Smooth muscle cell of the brain vasculature (primary cell): ENCODE data around the gene PNPLA2.

Source experiments
- DNase-seq: peaks from one replicate; pipeline ENCODE4 v3.0.0-alpha.2; 2012; ENCODE audit warnings: low read depth, low spot score

The PNPLA2 gene

GRCh38 chr11:783581-784015 is 35.1 kb upstream of the PNPLA2 start:
- DNase-seq = no peak

DNA sequence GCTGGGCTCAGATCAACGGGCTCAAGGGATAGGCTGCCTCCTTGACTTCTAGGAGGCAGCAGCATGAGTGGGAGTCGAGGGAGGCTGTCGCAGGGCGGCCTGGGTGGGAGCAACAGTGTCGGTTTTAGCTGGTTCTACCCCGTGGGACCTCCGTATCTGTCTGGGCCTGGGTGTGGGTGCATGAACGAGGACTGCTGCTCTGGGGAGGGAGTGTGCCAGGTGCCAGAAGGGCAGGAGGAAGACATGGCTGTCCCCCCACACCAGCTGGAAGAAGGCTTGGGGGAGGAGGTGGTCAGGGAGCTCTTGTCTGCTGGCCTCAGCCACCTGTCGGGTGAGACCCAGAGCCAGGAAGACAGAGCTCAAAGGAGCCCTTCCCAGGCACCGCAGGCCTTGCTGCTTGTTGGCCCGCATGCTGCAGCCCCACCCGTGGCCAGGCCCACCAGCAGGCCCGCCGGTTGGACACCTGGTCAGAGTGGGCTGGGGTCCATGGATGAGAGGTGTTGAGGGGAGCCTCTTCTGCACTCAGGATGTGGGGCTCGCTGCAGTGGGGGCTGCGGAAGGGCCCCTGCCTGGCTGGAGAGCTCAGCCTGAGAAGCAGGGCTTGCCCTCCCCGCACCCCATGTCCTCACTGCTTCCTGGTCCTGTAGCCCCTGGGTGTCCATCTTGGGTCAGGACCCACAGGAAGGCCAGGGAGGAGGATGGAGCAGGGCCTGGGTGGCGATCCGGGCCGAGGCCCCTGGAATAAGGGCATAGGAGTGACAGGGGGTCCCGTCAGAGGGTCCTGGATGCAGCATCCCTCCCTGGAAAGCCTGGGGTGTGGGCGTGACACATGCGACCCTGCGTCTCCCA is 32.3 kb upstream of the PNPLA2 start:
- no peak for DNase-seq

DNA sequence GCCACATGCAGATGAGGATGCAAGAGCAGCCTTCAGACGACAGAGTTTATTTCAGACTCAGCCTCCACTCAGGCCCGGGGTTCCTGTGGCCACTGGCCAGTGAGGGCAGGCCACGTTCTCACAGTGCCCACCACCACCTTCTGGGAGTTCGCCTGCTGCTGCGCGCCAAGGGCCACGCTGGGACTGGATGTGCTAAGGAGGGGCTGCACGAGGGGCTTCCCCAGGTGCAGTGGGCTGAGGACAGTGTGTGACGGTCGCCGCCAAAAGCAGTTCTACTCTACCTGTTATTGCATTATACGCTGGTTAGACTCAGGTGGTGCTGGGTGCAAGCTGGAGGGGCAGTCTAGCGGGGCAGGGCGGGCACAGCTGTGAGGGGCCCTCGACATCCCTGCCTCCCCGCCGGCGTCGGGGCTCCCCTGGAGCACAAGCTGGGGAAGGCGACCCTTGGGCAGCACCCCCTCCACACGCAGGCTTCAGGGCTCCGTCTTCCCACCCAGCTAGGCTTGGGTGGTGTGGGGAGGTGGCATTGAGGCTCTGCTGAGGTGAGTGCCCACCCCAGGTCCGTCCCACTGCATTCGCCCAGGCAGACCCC is 31.5 kb upstream of the PNPLA2 start:
- no peak for DNase-seq

- no peak for DNase-seq
Measured at GRCh38 chr11:788009-788640, 30.6 kb upstream of the PNPLA2 start.

- no peak for DNase-seq
Measured at GRCh38 chr11:788953-789940, 29.5 kb upstream of the PNPLA2 start.

GRCh38 chr11:789943-790342 is 28.8 kb upstream of the PNPLA2 start, which contains the start of gene CEND1:
Gene CEND1 (minus strand): TSS chr11:790090. CDS start chr11:788576, 1,514 bp downstream.
- DNase-seq = no peak

- DNase-seq = no peak
Measured at GRCh38 chr11:790721-791564, 27.8 kb upstream of the PNPLA2 start.

DNA sequence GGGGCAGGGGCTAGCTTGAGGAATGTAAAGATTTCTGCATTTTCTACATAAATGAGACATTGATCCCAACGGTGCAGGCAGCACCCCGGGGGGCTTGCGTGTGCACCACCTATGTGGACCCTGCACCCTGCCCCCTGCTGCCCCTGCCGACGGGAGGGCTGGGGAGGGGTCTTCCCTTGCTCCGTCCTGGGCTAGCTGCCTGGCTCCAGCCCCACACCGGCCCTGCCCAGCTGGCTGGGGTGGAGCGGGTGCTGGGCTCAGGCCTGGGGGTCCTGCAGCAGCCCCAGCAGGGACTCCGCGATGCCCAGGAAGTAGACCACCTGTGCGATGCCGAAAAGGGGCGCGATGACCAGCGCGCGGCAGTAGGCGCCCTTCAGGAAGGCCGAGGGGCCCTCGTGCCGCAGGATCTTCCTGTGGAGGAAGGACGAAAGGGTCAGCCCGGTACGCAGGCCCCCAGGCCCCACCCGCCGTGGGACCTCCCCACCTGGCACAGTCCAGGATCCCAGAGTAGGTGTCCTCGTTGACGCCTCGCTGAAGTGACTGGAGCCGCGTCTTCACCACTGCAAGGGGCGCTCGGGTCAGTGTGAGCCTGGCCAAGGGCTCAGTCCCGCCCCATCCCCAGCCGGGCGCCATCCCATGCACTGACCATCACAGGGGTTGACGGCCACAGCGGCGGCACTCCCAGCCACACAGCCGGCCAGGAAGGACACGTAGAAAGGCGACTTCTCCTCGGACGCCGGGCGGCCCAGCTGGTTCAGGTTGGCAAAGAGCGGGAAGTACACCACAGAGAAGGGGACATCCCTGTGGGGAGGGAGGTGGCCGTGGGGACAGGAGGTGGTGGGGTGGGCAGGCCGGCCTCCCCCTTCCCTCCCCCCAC is 26.8 kb upstream of the PNPLA2 start:
- DNase-seq = no peak

GRCh38 chr11:792535-792821 is 26.2 kb upstream of the PNPLA2 start:
- DNase-seq = no peak

DNA sequence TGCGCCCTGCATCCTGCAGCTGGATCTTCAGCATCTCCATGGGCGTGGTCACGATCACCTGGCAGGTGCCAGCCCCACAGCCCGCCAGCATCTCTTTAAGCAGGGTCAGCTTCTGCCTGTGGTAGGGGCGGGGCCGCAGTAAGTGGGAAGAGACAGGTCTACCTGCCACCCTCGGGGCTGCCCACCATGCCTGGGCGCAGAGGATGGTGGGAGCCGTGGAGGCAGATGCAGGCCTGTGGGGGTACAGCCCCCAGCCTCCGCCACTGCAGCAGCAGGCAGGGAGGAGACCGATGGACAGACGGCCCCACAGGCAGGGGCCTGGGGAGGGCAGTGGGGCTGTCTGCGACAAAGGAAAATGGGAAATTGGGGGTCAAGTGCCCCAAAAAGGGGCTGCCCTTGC is 25.8 kb upstream of the PNPLA2 start:
- DNase-seq = no peak

DNA sequence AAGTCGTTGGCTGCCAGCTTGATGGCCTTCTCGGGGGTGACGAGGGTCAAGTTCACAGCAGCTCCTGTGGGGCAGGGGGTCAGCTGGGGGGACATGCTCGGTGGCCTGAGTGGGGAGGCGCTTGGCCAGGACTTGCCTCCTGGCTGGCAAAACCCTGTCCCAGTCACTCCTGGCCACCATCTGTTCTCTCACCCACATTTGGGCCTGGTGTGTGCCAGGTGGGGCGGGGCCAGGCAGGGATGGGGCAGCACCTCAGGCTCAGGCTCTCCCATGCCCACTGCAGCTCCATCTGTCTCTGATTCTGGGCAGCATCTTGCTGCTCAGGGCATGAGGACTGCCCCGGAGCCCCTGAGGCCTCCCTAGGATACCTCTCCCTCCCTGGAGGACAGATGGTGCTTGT is 25.2 kb upstream of the PNPLA2 start:
- DNase-seq = no peak

DNA sequence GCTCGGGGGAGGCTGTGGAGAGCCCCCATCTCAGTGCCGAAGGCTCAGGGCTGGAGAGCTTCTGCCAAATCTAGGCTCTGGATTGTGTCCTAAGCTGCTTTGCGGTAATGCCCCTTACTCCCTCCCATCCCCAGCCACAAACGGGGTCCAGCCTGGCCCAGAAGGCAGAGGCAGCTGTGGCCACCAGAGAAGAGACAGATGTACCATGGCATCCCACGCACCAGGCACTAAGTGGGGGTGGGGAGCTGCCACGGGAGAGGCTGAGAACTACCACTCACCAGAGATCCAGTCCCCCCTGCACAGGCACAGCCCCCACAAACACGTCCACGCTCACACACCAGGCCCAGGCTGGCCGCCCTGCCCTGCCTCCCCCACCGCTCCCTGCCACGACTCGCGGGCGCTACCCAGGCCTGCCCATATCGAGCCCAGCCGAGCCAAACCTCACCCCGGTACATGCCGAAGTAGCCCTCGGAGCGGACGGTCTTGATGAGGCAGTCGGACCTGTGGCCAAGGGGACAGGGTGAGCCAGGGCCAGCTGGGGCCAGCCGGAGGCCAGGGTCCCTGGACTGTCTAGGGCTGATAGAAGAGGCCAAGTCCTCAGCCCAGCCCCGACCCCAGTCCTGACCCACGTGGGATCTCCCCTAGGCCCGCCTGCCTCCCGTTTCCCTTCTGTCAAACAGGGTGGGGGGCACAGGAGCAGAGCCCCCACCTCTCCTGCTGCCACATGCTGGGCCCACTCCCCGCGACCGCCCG is 24.5 kb upstream of the PNPLA2 start:
- no peak for DNase-seq

DNA sequence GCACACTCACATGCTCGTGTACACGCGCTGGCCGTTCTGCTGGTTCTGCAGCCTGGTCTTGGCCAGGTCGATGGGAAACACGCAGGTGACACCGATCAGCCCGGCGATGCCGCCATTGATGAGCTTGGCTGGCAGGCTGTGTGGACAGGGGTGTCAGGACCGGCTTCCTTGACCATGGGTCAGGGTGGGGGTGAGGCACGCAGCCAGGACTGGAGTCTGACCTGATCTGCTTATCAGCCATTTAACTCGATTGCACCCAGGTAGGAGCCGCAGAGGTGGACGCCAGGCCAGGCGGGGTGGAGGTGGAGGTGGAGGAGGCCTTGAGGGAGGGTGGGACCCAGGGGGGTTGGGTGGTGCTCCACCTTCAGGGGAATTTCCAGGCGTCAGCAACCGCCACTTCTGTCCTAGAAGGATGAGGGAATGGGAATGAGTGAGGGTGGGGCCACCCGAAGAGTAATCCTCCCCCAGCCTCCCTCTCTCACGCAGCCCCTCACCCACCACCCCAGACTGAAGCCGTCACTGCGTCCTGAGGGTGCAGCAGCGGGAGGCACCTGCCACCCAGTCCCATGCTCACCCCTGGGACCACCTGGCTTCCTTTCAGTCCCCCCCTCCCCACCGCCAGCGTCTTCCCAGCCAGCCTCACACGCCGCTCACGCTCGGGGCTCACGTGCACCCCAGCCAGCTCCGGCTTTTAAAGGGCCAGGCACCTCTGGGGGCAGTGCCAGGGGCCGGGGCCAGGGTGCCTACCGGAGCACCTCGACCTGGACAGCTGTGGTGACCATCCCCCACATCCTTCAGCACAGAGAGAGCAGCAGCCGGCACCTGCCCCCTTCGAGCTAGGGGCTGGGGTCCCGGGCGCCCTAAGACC is 23.7 kb upstream of the PNPLA2 start:
- no peak for DNase-seq

DNA sequence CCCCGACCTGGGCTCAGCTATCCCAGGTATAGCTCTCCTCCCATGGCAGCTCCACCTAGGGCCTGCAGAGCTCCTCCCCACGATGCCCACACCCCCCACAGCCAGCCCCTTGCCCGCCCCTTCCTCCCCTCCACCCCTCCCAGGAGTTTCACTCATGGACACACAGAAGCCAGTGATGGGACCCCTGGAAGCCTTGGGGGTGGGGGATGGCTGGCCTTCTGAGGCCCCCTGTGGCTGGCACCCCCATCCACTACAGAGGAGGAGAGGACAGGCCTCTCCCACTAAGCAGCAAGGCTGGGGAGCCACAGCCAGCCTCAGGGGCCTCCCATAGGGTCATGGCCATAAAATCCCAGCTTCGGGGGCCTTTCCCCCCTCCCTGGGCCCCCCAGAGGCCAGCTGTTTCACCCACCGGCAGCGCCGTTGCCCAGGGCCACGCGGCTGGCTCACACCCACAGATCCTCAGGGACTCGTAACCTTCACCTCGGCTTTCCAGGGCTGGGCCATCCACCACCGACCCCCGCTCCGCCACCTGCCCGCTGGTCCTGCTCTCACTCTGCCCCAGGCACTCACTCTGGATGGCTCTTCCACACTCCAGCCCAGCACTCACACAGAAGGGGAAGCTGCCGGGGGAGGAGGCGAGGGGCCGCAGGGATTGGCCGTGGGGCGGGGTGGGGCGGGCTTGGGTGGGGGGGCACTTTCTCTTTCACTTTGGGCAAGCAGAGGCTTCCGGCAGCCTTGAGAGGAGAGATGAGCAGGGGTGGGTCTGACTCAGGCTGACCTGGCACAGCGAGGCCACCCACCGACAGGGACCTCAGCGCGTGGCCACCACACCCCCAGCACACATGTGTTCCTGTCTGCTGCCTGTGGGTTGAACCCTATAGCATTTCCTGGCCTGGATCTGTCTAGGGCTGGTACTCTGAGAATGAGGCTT is 22.8 kb upstream of the PNPLA2 start:
- peak; percentile 46 for DNase-seq

DNA sequence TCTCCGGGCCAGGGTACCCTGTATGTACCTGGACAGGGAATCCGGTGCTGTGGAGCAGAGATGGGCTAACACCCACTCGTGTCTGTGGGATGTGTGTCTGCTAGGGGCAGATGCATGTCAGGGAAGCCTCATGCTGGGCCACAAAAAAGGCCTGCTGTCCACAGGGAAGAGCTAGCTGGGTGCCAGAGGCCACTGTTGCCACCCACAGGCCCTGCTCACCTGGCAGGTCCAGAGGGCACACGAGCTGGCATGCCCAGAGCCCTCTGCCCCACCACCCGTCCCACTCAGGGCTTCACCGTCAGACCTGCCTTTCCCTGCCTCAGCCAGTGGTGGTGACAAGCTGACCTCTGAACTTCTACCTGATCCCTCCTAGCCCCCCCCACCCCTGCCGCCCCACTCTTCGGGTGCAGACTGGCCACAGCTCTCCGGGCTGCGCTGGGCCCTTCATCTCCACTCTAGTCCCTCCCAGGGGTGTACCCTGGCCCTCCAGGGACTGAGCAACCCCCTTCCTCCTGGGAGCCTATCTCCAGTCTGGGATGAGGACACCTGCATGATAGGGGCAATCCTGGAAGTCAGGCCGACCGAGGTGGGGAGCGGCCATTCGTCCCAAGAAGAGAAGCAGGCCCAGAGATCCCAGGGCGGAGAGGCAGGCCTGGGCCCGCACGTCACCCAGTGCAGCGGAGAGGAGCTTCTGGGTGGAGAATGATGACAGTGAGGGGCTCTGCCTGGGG is 22.0 kb upstream of the PNPLA2 start:
- DNase-seq = no peak
